Measurements from ENCODE around the gene POMGNT1. TPM values are rescaled to one million over a fixed set of nuclear protein-coding genes. Genes with fewer than 3 reads are reported as not detected.

The POMGNT1 gene
- total and polyA plus RNA-seq, 2 of the 13 experiments (the other 11 are each of a cell fraction or from before 2014, with no cell fraction given): 33.9 to 46.8 TPM

- TF ChIP-seq MTA3 (CRISPR knock-in tag; IDR thresholded peaks at IDR 0.05): no peak
- peak; percentile 72 for TF ChIP-seq PHF8 (CRISPR knock-in tag; IDR thresholded peaks at IDR 0.05)
- TF ChIP-seq ZNF335 (CRISPR knock-in tag; IDR thresholded peaks at IDR 0.05): no peak
- no peak; the same call in 1 of the 2 replicates for TF ChIP-seq ATF1 (CRISPR knock-in tag; IDR thresholded peaks at IDR 0.05)
- no peak for TF ChIP-seq HOXD1 (CRISPR knock-in tag; IDR thresholded peaks at IDR 0.05)
- TF ChIP-seq FOXA1 (IDR thresholded peaks at IDR 0.05): no peak
- TF ChIP-seq FOXA1 (CRISPR knock-in tag; IDR thresholded peaks at IDR 0.05): no peak
- peak; percentile 87 for TF ChIP-seq ZNF687 (CRISPR knock-in tag; IDR thresholded peaks at IDR 0.05)
- no peak for TF ChIP-seq IRX3 (CRISPR knock-in tag; IDR thresholded peaks at IDR 0.05; ENCODE audit: borderline replicate concordance, low read depth)
- TF ChIP-seq ZNF800 (CRISPR knock-in tag; IDR thresholded peaks at IDR 0.05): no peak
- no peak for TF ChIP-seq PBX2 (CRISPR knock-in tag; IDR thresholded peaks at IDR 0.05)
- no peak for TF ChIP-seq SP5 (CRISPR knock-in tag; IDR thresholded peaks at IDR 0.05; ENCODE audit: borderline replicate concordance, low read depth)
- TF ChIP-seq SAFB2 (CRISPR knock-in tag; IDR thresholded peaks at IDR 0.05; ENCODE audit: borderline replicate concordance, low read depth): no peak
- no peak for TF ChIP-seq FLYWCH1 (CRISPR knock-in tag; IDR thresholded peaks at IDR 0.05)
- TF ChIP-seq ZNF788 (CRISPR knock-in tag; IDR thresholded peaks at IDR 0.05; ENCODE audit: borderline replicate concordance): peak; percentile 74; the same call in 1 of the 2 replicates
- no peak for TF ChIP-seq RFX5 (IDR thresholded peaks at IDR 0.05; ENCODE audit: low read depth, low read length)
- no peak for TF ChIP-seq ZNF549 (CRISPR knock-in tag; IDR thresholded peaks at IDR 0.05)
- no peak for TF ChIP-seq HOXA3 (CRISPR knock-in tag; IDR thresholded peaks at IDR 0.05)
- no peak for TF ChIP-seq ZBTB25 (CRISPR knock-in tag; IDR thresholded peaks at IDR 0.05)
- TF ChIP-seq SYNCRIP (IDR thresholded peaks at IDR 0.05; ENCODE audit: insufficient read depth, low read depth, low read length): no peak
- TF ChIP-seq SOX13 (IDR thresholded peaks at IDR 0.05): no peak
- no peak for TF ChIP-seq SOX13 (CRISPR knock-in tag; conservative IDR thresholded peaks at IDR 0.05 in 1 of 2, IDR thresholded peaks at IDR 0.05 in 1 of 2)
- TF ChIP-seq ARNT2 (CRISPR knock-in tag; IDR thresholded peaks at IDR 0.05; ENCODE audit: low read depth): no peak
Measured at GRCh38 chr1:46246548-46247435, 48.6 kb upstream of the POMGNT1 start (continued).

Data from HepG2 (cell line).